IMR-90 (cell line): ENCODE measurements around the gene ERRFI1. TPM values are rescaled to one million over a fixed set of nuclear protein-coding genes. Genes with fewer than 3 reads are reported as not detected.

Source experiments
- ATAC-seq: fragments of 200-7000 bp; cut with Tn5 transposase; 2 replicates; pipeline ENCODE4 v1.9.1; 2020; ENCODE audit warnings: low read depth, mild to moderate bottlenecking, moderate library complexity
- BruUV-seq: library from RNA; stranded (reverse); fragments of 400-500 nt; replicated peaks from 2 replicates; lab custom pipeline; 2021; lab: Mats Ljungman, UMichigan
- CTCF ChIA-PET: fragments of 300-600 bp; formaldehyde crosslinking; extraction: SDS; loops from one replicate; lab custom pipeline; 2021; ENCODE audit warnings: antibody characterized with exemption; lab: Yijun Ruan, JAX
- POLR2A ChIA-PET: fragments of 300-600 bp; sonication (Branson Sonifier 250); formaldehyde crosslinking; loops from one replicate; lab custom pipeline; 2022; ENCODE audit warnings: antibody characterized with exemption; ENCODE audit not compliant: unreplicated experiment; lab: Charles Lee
- DNase-seq: peaks from one replicate; pipeline ENCODE4 v3.0.0; 2013
- H2AFZ ChIP-seq: replicated peaks from 2 replicates; pipeline ENCODE3; 2013; ENCODE audit warnings: low read length, mild to moderate bottlenecking; ENCODE audit not compliant: poor library complexity
- H2AK5ac ChIP-seq: 2 replicates; pipeline ENCODE4 v1.6.1; 2013; ENCODE audit warnings: low read depth, low read length, inconsistent platforms
- H2AK9ac ChIP-seq: replicated peaks from 2 replicates; pipeline ENCODE3; 2013; ENCODE audit warnings: mild to moderate bottlenecking, low read depth, low read length, moderate library complexity; ENCODE audit not compliant: poor library complexity
- H2BK120ac ChIP-seq: 2 replicates; pipeline ENCODE4 v1.6.1; 2013; ENCODE audit warnings: low read depth, low read length, inconsistent platforms
- H2BK15ac ChIP-seq: 3 replicates; pipeline ENCODE4 v1.6.1; 2013; ENCODE audit warnings: low read depth, low read length, inconsistent platforms
- H2BK20ac ChIP-seq: 2 replicates; pipeline ENCODE4 v1.6.1; 2013; ENCODE audit warnings: low read depth, mild to moderate bottlenecking, inconsistent platforms, low read length, moderate library complexity
- H2BK5ac ChIP-seq: 2 replicates; pipeline ENCODE4 v1.6.1; 2013; ENCODE audit warnings: mild to moderate bottlenecking, low read depth, low read length, inconsistent platforms; ENCODE audit not compliant: poor library complexity, severe bottlenecking
- H3K14ac ChIP-seq: replicated peaks from 2 replicates; pipeline ENCODE4 v1.6.1; 2013; ENCODE audit warnings: low read depth, low read length, inconsistent platforms
- H3K18ac ChIP-seq: 2 replicates; pipeline ENCODE4 v1.6.1; 2013; ENCODE audit warnings: low read depth, low read length, control low read depth
- H3K23ac ChIP-seq: 2 replicates; pipeline ENCODE4 v1.6.1; 2013; ENCODE audit warnings: low read depth, low read length, inconsistent platforms
- H3K27ac ChIP-seq: 2 replicates; pipeline ENCODE4 v1.5.1; 2013; ENCODE audit warnings: mild to moderate bottlenecking, control low read depth, low read length; ENCODE audit not compliant: insufficient read depth
- H3K27me3 ChIP-seq: 2 replicates; pipeline ENCODE4 v1.6.1; 2013; ENCODE audit warnings: low read length; ENCODE audit not compliant: control insufficient read depth, insufficient read depth
- H3K36me3 ChIP-seq: 2 replicates; pipeline ENCODE4 v1.6.1; 2013; ENCODE audit warnings: low read length, mixed read lengths; ENCODE audit not compliant: control insufficient read depth, insufficient read depth
- H3K4ac ChIP-seq: 2 replicates; pipeline ENCODE4 v1.6.1; 2013; ENCODE audit warnings: low read depth, low read length, inconsistent platforms
- H3K4me1 ChIP-seq: 2 replicates; pipeline ENCODE4 v1.6.1; 2013; ENCODE audit warnings: low read length, mixed read lengths; ENCODE audit not compliant: control insufficient read depth, insufficient read depth
- H3K4me2 ChIP-seq: 2 replicates; pipeline ENCODE4 v1.6.1; 2013; ENCODE audit warnings: low read depth, mild to moderate bottlenecking, control low read depth, low read length, moderate library complexity
- H3K4me3 ChIP-seq: 2 replicates; pipeline ENCODE4 v1.5.1; 2013; ENCODE audit warnings: low read depth, mild to moderate bottlenecking, control low read depth, low read length, moderate library complexity; ENCODE audit not compliant: insufficient read depth
- H3K56ac ChIP-seq: 2 replicates; pipeline ENCODE4 v1.6.1; 2013; ENCODE audit warnings: low read length, inconsistent platforms; ENCODE audit not compliant: insufficient read depth; ENCODE audit errors: extremely low read depth
- H3K79me1 ChIP-seq, 2 experiments: 2 replicates each; pipeline ENCODE4 v1.6.1; 2013; ENCODE audit warnings: low read length in 2 of 2, inconsistent platforms in 1 of 2, low read depth in 1 of 2
- H3K9ac ChIP-seq: 2 replicates; pipeline ENCODE4 v1.6.1; 2013; ENCODE audit warnings: low read depth, low read length, control low read depth
- H3K9me1 ChIP-seq: 2 replicates; pipeline ENCODE4 v1.6.1; 2013; ENCODE audit warnings: low read length, inconsistent platforms; ENCODE audit not compliant: insufficient read depth
- H3K9me3 ChIP-seq: 2 replicates; pipeline ENCODE4 v1.6.1; 2013; ENCODE audit warnings: low read length; ENCODE audit not compliant: control insufficient read depth, insufficient read depth
- H4K20me1 ChIP-seq: 2 replicates; pipeline ENCODE4 v1.6.1; 2013; ENCODE audit warnings: low read length, inconsistent platforms; ENCODE audit not compliant: insufficient read depth
- H4K5ac ChIP-seq: 2 replicates; pipeline ENCODE4 v1.6.1; 2013; ENCODE audit warnings: mild to moderate bottlenecking, low read depth, low read length, control low read depth
- H4K8ac ChIP-seq, 2 experiments: 2 replicates each; pipeline ENCODE4 v1.6.1; 2013; ENCODE audit warnings: low read depth in 2 of 2, low read length in 2 of 2, control low read depth in 1 of 2, inconsistent platforms in 1 of 2
- H4K91ac ChIP-seq: 2 replicates; pipeline ENCODE4 v1.6.1; 2013; ENCODE audit warnings: low read depth, low read length, inconsistent platforms; ENCODE audit not compliant: insufficient read depth
- CEBPB ChIP-seq: IDR thresholded peaks from 2 replicates; pipeline ENCODE4 v1.6.1; 2012; ENCODE audit warnings: low read depth, low read length, improper control_type of control experiment
- CHD1 ChIP-seq: IDR thresholded peaks from 2 replicates; pipeline ENCODE4 v1.6.1; 2012; ENCODE audit warnings: low read depth, low read length, improper control_type of control experiment
- CTCF ChIP-seq: conservative IDR thresholded peaks from 2 replicates; pipeline ENCODE4 v1.5.1; 2012; ENCODE audit warnings: mild to moderate bottlenecking, low read depth, low read length, improper control_type of control experiment
- MAFK ChIP-seq: IDR thresholded peaks from 2 replicates; pipeline ENCODE4 v1.6.1; 2012; ENCODE audit warnings: low read depth, low read length, improper control_type of control experiment
- MXI1 ChIP-seq: IDR thresholded peaks from 2 replicates; pipeline ENCODE4 v1.6.1; 2012; ENCODE audit warnings: low read depth, mild to moderate bottlenecking, low read length, moderate library complexity, borderline replicate concordance
- NFE2L2 ChIP-seq: fragments of 150-350 bp; IDR thresholded peaks from 2 replicates; pipeline ENCODE4 v1.6.1; 2016; ENCODE audit warnings: low read depth, mild to moderate bottlenecking, low read length
- POLR2A ChIP-seq: IDR thresholded peaks from 2 replicates; pipeline ENCODE4 v1.6.1; 2012; ENCODE audit warnings: mild to moderate bottlenecking, low read depth, low read length
- RCOR1 ChIP-seq: IDR thresholded peaks from 2 replicates; pipeline ENCODE4 v1.6.1; 2012; ENCODE audit warnings: mild to moderate bottlenecking, low read length, improper control_type of control experiment; ENCODE audit not compliant: insufficient replicate concordance
- RFX5 ChIP-seq: IDR thresholded peaks from 2 replicates; pipeline ENCODE4 v1.8.0; 2012; ENCODE audit warnings: low read depth, mild to moderate bottlenecking, low read length, moderate library complexity
- SMC3 ChIP-seq: fragments of 150-350 bp; IDR thresholded peaks from 2 replicates; pipeline ENCODE4 v1.6.1; 2016; ENCODE audit warnings: low read depth, mild to moderate bottlenecking, antibody characterized with exemption, low read length, moderate library complexity
- WGBS, 2 experiments: methylation state at CpG; one replicate each; pipeline versions ENCODE4 v1.1.5 to v1.1.7; 2013; ENCODE audit warnings: missing lambda C conversion rate in 2 of 2; ENCODE audit not compliant: insufficient read length in 1 of 2; ENCODE audit errors: extremely low coverage in 2 of 2; 5-methylcytosine and 5-hydroxymethylcytosine counted together
- dilution Hi-C: fragments of 300-500 bp; cut with HindIII; formaldehyde crosslinking; loops from one replicate; pipeline ENCODE4 v1.14.3; 2018; ENCODE audit warnings: low sequenced_read_pairs; ENCODE audit not compliant: unreplicated experiment
- in situ Hi-C: fragments of 300-500 bp; cut with MboI; formaldehyde crosslinking; loops from 3 replicates; pipeline ENCODE4 v1.14.3; 2019; ENCODE audit warnings: low sequenced_read_pairs, inconsistent platforms, mixed read lengths
- intact Hi-C: fragments of 100-400 bp; cut with micrococcal nuclease; formaldehyde crosslinking; loops from 2 replicates; pipeline ENCODE4 v1.10.0; 2022
- polyA plus RNA-seq, 3 experiments: library from polyadenylated mRNA; depleted of rRNA; stranded (reverse); fragments of >200 nt; gene quantifications; 2 replicates each; pipeline ENCODE4 v1.2.3, GENCODE V29; 2012; ENCODE audit warnings: low replicate concordance in 1 of 3
- total RNA-seq: library from RNA; depleted of rRNA; stranded (reverse); fragments of >200 nt; gene quantifications from 2 replicates; pipeline ENCODE4 v1.2.3, GENCODE V29; 2012
- TF ChIP-seq, protein P1 (sequence below): fragments of 150-350 bp; IDR thresholded peaks from 2 replicates; pipeline ENCODE4 v1.6.1; 2017; ENCODE audit warnings: mild to moderate bottlenecking, antibody characterized with exemption, low read length, low read depth

Gene ERRFI1
- total and polyA plus RNA-seq, 2 of the 4 experiments (the other 2 are of a cell fraction), result 101 to 145 TPM

DNA sequence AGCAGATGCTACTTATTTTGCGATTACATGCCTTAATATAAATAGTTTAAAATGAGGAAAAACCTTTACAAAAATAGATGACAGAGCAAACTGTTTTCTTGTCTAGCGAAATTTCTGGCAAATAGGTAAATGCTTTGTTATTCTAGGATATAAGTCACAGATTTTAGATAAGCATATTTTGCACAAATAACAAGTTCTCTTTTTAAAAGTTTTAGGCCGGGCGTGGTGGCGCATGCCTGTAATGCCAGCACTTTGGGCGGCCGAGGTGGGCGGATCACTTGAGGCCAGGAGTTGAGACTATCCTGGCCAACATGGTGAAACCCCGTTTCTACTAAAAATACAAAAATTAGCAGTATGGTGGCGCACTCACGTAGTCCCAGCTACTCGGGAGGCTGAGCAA is 20.3 kb upstream of the ERRFI1 start:
- H3K9me1 ChIP-seq, result peaks cover 5% of the 10 kb centered on the region
- TF ChIP-seq NFE2L2 (no peak), CHD1 (no peak), MXI1 (no peak), CTCF (no peak), POLR2A (no peak), RCOR1 (no peak), CEBPB (no peak), RFX5 (no peak), MAFK (no peak), SMC3 (no peak)
- TF ChIP-seq, protein P1, sequence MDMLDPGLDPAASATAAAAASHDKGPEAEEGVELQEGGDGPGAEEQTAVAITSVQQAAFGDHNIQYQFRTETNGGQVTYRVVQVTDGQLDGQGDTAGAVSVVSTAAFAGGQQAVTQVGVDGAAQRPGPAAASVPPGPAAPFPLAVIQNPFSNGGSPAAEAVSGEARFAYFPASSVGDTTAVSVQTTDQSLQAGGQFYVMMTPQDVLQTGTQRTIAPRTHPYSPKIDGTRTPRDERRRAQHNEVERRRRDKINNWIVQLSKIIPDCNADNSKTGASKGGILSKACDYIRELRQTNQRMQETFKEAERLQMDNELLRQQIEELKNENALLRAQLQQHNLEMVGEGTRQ, result no peak
- H3K4me3 ChIP-seq, result no peak overlapping the region
- BruUV-seq, result no TSS peak
- no peak overlapping the region; the same call in 1 of the 2 replicates for H3K56ac ChIP-seq
- no peak for ATAC-seq
- 98% methylated on average over 5 of the region's 12 CpGs; no CpG with 5 or more reads in 1 of the 2 experiments for WGBS, 2 experiments
- no peak overlapping the region for H3K4me2 ChIP-seq
- H3K9me3 ChIP-seq, result no peaks in the 10 kb centered on the region
- H3K4ac ChIP-seq, result peak overlapping the region; percentile 42; the same call in 1 of the 2 replicates
- peak overlapping the region; percentile 30; the same call in 1 of the 2 replicates for H3K27ac ChIP-seq
- no peak overlapping the region for H3K23ac ChIP-seq
- dilution Hi-C loops, result no loop called here
- in situ Hi-C loops, result no loop called here
- no peak overlapping the region for H3K9ac ChIP-seq
- no peaks in the 10 kb centered on the region for H4K20me1 ChIP-seq
- intact Hi-C loops, result loop anchor here (5.0 kb wide), 1 partner anchor 46 kb away; no protein-coding TSS in a partner anchor
- no peak overlapping the region for H2AK9ac ChIP-seq
- H3K36me3 ChIP-seq, result no peaks in the 10 kb centered on the region
- ChIA-PET CTCF (no interaction called here), POLR2A (no interaction called here)
- H2BK15ac ChIP-seq, result peak overlapping the region; percentile 68; the same call in 1 of the 3 replicates
- peak overlapping the region; percentile 49 to 51; a peak in 2 of 4 replicates for H4K8ac ChIP-seq
- peak overlapping the region; percentile 73 for H2AK5ac ChIP-seq
- H2BK20ac ChIP-seq, result peak overlapping the region; percentile 38; the same call in 1 of the 2 replicates
- H2AFZ ChIP-seq, result no peak overlapping the region
- peaks cover 12% of the 10 kb centered on the region for H3K4me1 ChIP-seq
- H2BK5ac ChIP-seq, result peak overlapping the region; percentile 14
- DNase-seq, result no peak
- peak overlapping the region; percentile 81 for H4K91ac ChIP-seq
- H3K27me3 ChIP-seq, result no peaks in the 10 kb centered on the region
- no peak overlapping the region; the same call in 1 of the 2 replicates for H3K14ac ChIP-seq
- peak overlapping the region; percentile 11; the same call in 1 of the 2 replicates for H2BK120ac ChIP-seq
- peak overlapping the region; percentile 98 for H3K18ac ChIP-seq
- no peaks in the 10 kb centered on the region for H3K79me1 ChIP-seq
- peak overlapping the region; percentile 67; the same call in 1 of the 2 replicates for H4K5ac ChIP-seq
